ENCODE measurements around the gene SMCO2. TPM values are rescaled to one million over a fixed set of nuclear protein-coding genes. Genes with fewer than 3 reads are reported as not detected.
"Not testable (repeated sequence)": the region's sequence is repeated elsewhere in the genome, so short reads cannot be mapped to it uniquely, and the experiment has no call there.

SMCO2 gene
- total RNA-seq, 1 experiment from 2014 or later: not detected

- H3K27me3 ChIP-seq: no peaks in the 10 kb centered on the region
- H3K4me3 ChIP-seq: no peak overlapping the region
- no peaks in the 10 kb centered on the region; the same call in none of the 2 replicates for H3K36me3 ChIP-seq
- DNase-seq: no peak
- H3K9me3 ChIP-seq: no peaks in the 10 kb centered on the region; the same call in 1 of the 2 replicates
These were observed 82.3 kb downstream of the SMCO2 start for GRCh38 chr12:27528788-27529187.

DNA sequence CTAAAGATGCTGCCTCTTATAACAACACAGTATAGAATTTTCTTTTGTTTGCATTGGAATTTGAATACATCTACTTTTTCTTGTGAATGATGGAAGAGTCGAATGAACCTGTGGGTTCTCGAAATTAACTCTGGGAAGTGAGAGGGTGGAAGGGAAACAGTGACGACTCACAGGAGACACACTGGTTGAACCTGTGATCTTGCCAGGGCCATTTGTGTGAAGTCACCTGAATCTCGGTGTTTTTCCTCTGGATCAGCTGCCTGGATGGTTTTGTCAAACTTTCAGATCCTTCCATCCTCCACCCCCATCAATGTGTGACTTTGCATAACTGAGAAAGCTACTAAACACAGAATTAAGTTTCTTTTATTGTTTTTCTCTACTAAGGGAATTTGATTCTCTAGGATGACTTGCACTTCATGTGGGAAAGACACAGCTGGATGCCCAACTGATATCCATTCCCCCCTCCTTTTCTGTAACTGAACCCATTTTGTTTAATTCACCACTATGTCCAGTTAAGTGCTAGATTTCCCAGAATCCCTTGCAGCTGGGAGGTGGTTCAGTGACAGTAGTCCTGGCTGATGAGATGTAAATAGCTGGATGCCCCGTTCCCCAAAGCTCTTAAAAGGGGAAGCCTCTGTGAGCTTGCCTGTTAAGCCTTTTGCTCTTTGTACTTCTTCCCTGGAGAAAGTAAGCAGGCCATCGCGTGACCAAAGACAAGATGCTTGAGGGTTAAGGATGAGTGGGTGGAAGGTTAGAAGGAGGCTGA lies 83.8 kb downstream of the SMCO2 start:
- Histone ChIP-seq H3K4me3 (no peak overlapping the region), H3K9me3 (no peaks in the 10 kb centered on the region; the same call in 1 of the 2 replicates), H3K36me3 (peaks cover 5% of the 10 kb centered on the region), H3K27me3 (no peaks in the 10 kb centered on the region)
- no peak for DNase-seq

- Histone ChIP-seq H3K27me3 (no peaks in the 10 kb centered on the region), H3K9me3 (no peaks in the 10 kb centered on the region), H3K36me3 (peaks cover 13% of the 10 kb centered on the region), H3K4me3 (no peak overlapping the region)
- DNase-seq: no peak
These were observed 85.4 kb downstream of the SMCO2 start for GRCh38 chr12:27531896-27532295.

- DNase-seq: no peak
These were observed 87.7 kb downstream of the SMCO2 start for GRCh38 chr12:27534060-27534764.

GRCh38 chr12:27534765-27535161 lies 88.2 kb downstream of the SMCO2 start:
- H3K36me3 ChIP-seq: peaks cover 17% of the 10 kb centered on the region
- no peak for DNase-seq

More at GRCh38 chr12:27534060-27534764, 87.7 kb downstream of the SMCO2 start:
- H3K36me3 ChIP-seq: peaks cover 17% of the 10 kb centered on the region
- H3K4me3 ChIP-seq: no peak overlapping the region
- H3K9me3 ChIP-seq: no peaks in the 10 kb centered on the region
- H3K27me3 ChIP-seq: no peaks in the 10 kb centered on the region

DNA sequence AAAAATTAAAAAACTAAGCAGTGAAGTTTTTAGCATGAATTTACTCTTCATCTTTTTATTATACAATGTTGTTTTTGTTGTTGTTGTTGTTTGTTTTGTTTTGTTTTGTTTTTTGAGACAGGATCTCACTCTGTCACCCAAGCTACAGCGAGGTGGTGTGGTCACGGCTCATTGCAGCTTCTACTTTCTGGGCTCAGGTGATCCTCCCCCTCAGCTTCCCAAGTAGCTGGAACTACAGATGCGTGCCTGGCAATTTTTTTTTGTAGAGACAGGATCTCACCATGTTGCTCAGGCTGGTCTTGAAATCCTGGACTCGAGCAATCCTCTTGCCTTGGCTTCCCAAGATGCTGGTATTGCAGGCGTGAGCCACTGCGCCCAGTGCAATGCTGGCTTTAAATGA lies 88.8 kb downstream of the SMCO2 start:
- H3K4me3 ChIP-seq: no peak overlapping the region
- DNase-seq: no peak
- peaks cover 17% of the 10 kb centered on the region for H3K36me3 ChIP-seq
- H3K9me3 ChIP-seq: no peaks in the 10 kb centered on the region
- H3K27me3 ChIP-seq: no peaks in the 10 kb centered on the region

More at GRCh38 chr12:27534765-27535161, 88.2 kb downstream of the SMCO2 start:
- Histone ChIP-seq H3K9me3 (no peaks in the 10 kb centered on the region), H3K4me3 (no peak overlapping the region), H3K27me3 (no peaks in the 10 kb centered on the region)

GRCh38 chr12:27537855-27538675 lies 91.5 kb downstream of the SMCO2 start:
- Histone ChIP-seq H3K36me3 (peaks cover 17% of the 10 kb centered on the region), H3K27me3 (no peaks in the 10 kb centered on the region), H3K4me3 (no peak overlapping the region), H3K9me3 (no peaks in the 10 kb centered on the region)
- no peak for DNase-seq

GRCh38 chr12:27539191-27539631 lies 92.7 kb downstream of the SMCO2 start:
- no peak for DNase-seq
- no peaks in the 10 kb centered on the region for H3K27me3 ChIP-seq
- H3K9me3 ChIP-seq: no peaks in the 10 kb centered on the region
- peaks cover 17% of the 10 kb centered on the region for H3K36me3 ChIP-seq
- no peak overlapping the region for H3K4me3 ChIP-seq

DNA sequence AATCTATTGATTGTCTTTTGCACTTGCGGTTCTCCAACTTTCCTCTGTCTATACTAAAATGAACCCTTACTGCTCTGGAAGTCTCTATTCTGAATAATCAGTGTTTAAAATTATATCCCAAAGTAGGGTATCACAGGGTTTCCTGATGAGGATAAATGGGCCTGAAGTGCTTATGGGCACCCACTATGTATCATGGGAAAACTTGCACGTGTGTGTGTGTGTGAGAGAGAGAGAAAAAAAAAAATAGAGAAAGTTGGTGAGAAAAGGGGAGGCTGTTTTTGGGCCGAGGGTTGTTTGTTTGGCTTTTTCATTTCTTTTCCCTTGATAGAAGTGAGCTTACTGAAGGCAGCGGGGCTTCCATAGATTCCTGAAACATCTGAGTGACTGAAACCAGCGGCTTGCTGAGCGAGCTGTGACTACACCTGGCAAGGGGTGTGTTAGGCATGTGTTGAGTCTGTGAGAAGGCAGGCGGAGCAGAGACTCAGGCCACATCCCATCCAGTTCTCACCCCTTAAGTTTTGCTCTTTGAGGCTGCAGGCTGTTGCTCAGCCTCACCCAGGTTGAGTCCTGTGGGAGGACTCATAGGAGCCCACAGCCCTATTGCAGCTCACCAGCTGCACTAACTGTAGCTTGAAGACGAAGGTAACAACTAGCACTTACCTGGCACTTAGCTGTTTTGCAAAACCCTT lies 94.6 kb downstream of the SMCO2 start:
- no peak for DNase-seq

GRCh38 chr12:27542628-27543027 lies 96.1 kb downstream of the SMCO2 start:
- DNase-seq: no peak
- peaks cover 2% of the 10 kb centered on the region; the same call in 1 of the 2 replicates for H3K9me3 ChIP-seq
- no peaks in the 10 kb centered on the region for H3K27me3 ChIP-seq
- H3K36me3 ChIP-seq: 0 out of 2 replicates have a peak, but pooled peaks cover 4% of the 10 kb centered on the region
- H3K4me3 ChIP-seq: no peak overlapping the region

More for the DNA sequence above, 94.6 kb downstream of the SMCO2 start:
- Histone ChIP-seq H3K27me3 (no peaks in the 10 kb centered on the region), H3K9me3 (no peaks in the 10 kb centered on the region; the same call in 1 of the 2 replicates), H3K36me3 (peaks cover 10% of the 10 kb centered on the region), H3K4me3 (no peak overlapping the region)

- H3K27me3 ChIP-seq: not testable (repeated sequence)
These were observed 98.3 kb downstream of the SMCO2 start for GRCh38 chr12:27544858-27545257.

DNA sequence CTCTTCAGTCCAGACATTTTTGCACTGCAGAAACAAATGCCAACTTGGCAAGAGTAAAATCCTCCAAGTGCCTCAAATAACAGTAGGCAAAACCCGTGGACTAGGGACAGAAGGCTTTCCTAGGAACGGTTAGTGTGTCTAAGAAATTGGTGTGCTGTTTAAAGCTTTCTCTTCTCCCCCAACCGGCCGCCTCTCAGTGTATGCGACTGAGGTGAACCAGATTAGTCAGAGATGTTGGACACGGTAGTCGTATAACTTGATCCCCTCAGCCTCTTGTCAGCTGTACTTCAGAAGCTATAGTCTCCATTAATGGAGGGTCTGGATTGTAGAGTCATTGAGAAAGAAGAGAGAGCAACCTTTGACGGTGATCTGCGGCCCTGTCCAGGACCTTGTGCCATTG lies 99.1 kb downstream of the SMCO2 start:
- Histone ChIP-seq H3K36me3 (0 out of 2 replicates have a peak, but pooled peaks cover 4% of the 10 kb centered on the region), H3K27me3 (no peaks in the 10 kb centered on the region), H3K9me3 (peaks cover 2% of the 10 kb centered on the region; the same call in 1 of the 2 replicates), H3K4me3 (no peak overlapping the region)
- no peak for DNase-seq

More at GRCh38 chr12:27544858-27545257, 98.3 kb downstream of the SMCO2 start:
- H3K36me3 ChIP-seq, H3K4me3 ChIP-seq, DNase-seq, H3K9me3 ChIP-seq: not testable (repeated sequence)

DNA sequence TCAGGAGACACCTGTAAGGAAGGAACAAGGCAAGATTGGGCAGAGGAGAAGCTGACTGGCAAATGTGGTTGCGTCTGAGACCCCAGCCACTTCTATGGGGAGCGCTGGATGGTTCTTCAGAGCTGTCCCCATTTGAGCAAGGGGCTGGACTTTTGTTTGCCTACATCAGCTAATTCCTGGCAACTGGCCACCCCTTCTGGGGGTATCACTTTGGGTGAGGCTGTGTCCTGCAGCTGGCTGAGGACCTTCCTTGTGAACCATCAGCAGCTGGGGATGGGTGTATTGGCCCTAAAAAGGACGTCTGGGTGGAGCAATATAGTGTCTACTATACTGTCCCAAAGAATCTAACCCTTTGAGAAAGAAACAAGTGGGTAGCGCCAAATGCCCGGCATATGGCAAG lies 101.1 kb downstream of the SMCO2 start:
- Histone ChIP-seq H3K27me3 (no peaks in the 10 kb centered on the region), H3K9me3 (peaks cover 2% of the 10 kb centered on the region; the same call in 1 of the 2 replicates), H3K4me3 (no peak overlapping the region), H3K36me3 (0 out of 2 replicates have a peak, but pooled peaks cover 4% of the 10 kb centered on the region)
- DNase-seq: no peak

DNA sequence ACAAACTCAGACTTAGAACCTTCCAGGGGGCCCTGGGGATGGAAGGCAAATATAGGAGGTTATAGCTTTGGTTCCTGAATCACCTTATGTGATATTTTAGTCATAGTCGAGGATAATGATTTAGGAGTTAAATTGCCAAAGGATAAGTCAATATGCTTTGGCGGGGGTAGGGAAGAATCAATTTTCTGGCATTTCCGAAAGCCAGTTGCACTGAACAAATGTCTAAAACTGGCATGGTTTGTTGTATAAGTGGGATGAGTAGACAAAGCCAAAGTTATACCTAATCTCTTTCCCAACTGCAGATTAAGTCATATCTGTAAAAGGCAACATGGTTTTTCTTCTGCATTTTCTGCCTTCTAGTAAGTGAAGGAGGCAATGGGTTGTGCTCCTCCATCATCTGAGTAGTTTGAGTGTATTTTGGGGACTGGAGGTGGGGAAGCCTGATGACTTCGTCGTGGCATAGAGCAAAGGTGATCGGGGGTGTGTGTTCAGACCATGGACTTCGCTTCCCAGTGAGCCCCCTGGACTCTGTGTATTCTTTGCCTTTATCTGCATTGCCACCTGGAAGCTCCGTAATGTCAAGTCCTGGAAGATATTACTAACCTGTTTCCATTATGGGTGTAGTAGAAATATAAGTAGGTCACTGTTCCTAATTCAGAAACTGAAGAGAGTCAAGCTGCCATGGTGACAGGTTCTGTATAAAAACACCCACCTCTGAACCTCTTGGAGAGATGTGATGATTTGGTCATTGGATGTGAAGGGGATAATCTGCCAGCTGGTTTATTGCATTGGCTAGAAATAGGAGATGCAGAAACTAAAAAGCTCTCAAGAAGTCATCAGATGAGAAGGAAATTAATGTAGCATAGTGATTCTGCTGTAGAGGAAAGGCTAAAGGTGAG lies 102.0 kb downstream of the SMCO2 start:
- no peak for DNase-seq
- H3K4me3 ChIP-seq: no peak overlapping the region
- peaks cover 2% of the 10 kb centered on the region; the same call in 1 of the 2 replicates for H3K9me3 ChIP-seq
- H3K36me3 ChIP-seq: 0 out of 2 replicates have a peak, but pooled peaks cover 4% of the 10 kb centered on the region
- H3K27me3 ChIP-seq: no peaks in the 10 kb centered on the region

GRCh38 chr12:27549236-27549800 lies 102.8 kb downstream of the SMCO2 start:
- no peak for DNase-seq
- Histone ChIP-seq H3K36me3 (0 out of 2 replicates have a peak, but pooled peaks cover 4% of the 10 kb centered on the region), H3K4me3 (peak overlapping the region; percentile 26), H3K9me3 (peaks cover 2% of the 10 kb centered on the region; the same call in 1 of the 2 replicates), H3K27me3 (no peaks in the 10 kb centered on the region)

Data from MG63 (cell line).